ENCODE measurements around the gene RCBTB2. TPM values are rescaled to one million over a fixed set of nuclear protein-coding genes. Genes with fewer than 3 reads are reported as not detected.

Gene RCBTB2
- total RNA-seq, 2 experiments from 2014 or later, result 31.0 to 31.5 TPM

GRCh38 chr13:48493066-48493765 is 39.7 kb downstream of the RCBTB2 start:
- no peak overlapping the region for H3K27ac Mint-ChIP-seq
- H3K27me3 Mint-ChIP-seq (ENCODE audit: low read depth), result no peaks in the 10 kb centered on the region
- H3K4me1 Mint-ChIP-seq (ENCODE audit: low read depth), result peaks cover 62% of the 10 kb centered on the region
- POLR2A ChIA-PET, result interaction anchor here (0.7 to 1.8 kb wide), 13 partner anchors 12 to 189 kb away, joined by 3 to 20 read pairs (median 3); partner anchors contain the start of gene RCBTB2
- ATAC-seq, result peak; percentile 26
- CTCF ChIA-PET, result interaction anchor here (1.1 to 1.8 kb wide), 5 partner anchors 11 to 159 kb away, joined by 3 to 19 read pairs (median 4); no protein-coding TSS in a partner anchor
- H3K36me3 Mint-ChIP-seq (ENCODE audit: low read depth), result peaks cover 14% of the 10 kb centered on the region
- H3K9me3 Mint-ChIP-seq (ENCODE audit: insufficient read depth), result no peaks in the 10 kb centered on the region
- H3K4me3 Mint-ChIP-seq, result no peak overlapping the region
- peak; percentile 55 for DNase-seq

DNA sequence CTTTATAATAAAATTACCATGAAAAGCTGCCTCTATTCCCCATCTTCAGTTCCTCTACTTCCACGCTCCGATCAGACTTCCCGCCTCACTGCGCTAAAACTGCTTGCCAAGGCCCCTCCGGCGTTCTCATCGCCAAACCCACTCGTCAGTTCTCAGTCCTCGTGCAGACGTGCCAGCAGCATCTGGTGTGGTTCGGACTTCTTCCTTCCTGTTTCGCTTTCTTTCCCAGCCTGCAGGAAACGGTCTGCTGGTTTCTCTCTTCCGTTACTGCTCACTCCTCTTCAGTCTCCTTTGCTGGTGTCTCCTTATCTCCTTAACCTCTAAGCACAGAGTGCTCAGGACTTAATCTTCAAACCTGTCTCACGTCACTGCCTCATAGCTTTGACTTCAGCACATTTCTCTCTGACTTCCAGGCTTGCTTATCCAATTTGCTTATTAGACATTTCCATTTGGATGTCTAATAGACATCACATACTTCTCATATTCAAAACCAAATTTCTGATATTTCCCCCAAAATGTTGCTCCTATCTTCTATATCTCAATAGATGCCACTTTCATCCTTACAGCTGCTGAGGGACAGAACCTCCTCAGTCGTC is 40.3 kb downstream of the RCBTB2 start:
- ChIA-PET CTCF (interaction anchor here (0.8 to 1.8 kb wide), 11 partner anchors 12 to 159 kb away, joined by 3 to 19 read pairs (median 4); partner anchors contain the start of genes LPAR6 and RCBTB2), POLR2A (interaction anchor here (0.6 to 1.8 kb wide), 13 partner anchors 13 to 157 kb away, joined by 3 to 20 read pairs (median 3); partner anchors contain the start of gene RCBTB2)
- Mint-ChIP-seq H3K9me3 (ENCODE audit: insufficient read depth) (no peaks in the 10 kb centered on the region), H3K36me3 (ENCODE audit: low read depth) (peaks cover 10% of the 10 kb centered on the region), H3K27ac (no peak overlapping the region), H3K27me3 (ENCODE audit: low read depth) (no peaks in the 10 kb centered on the region), H3K4me3 (no peak overlapping the region), H3K4me1 (ENCODE audit: low read depth) (peaks cover 61% of the 10 kb centered on the region)
- ATAC-seq, result peak; percentile 85
- DNase-seq, result peak; percentile 90

- Mint-ChIP-seq H3K36me3 (ENCODE audit: low read depth) (peaks cover 9% of the 10 kb centered on the region), H3K27me3 (ENCODE audit: low read depth) (no peaks in the 10 kb centered on the region), H3K9me3 (ENCODE audit: insufficient read depth) (peaks cover 4% of the 10 kb centered on the region), H3K4me3 (no peak overlapping the region), H3K27ac (no peak overlapping the region), H3K4me1 (ENCODE audit: low read depth) (peaks cover 61% of the 10 kb centered on the region)
- ChIA-PET POLR2A (interaction anchor here (0.6 to 1.8 kb wide), 11 partner anchors 13 to 156 kb away, joined by 3 to 20 read pairs (median 3); partner anchors contain the start of gene RCBTB2), CTCF (interaction anchor here (0.8 to 1.8 kb wide), 11 partner anchors 12 to 158 kb away, joined by 3 to 19 read pairs (median 4); partner anchors contain the start of genes LPAR6 and RCBTB2)
- ATAC-seq, result peak; percentile 32
- DNase-seq, result peak; percentile 51
Measured at GRCh38 chr13:48492096-48492440, 40.8 kb downstream of the RCBTB2 start.

GRCh38 chr13:48491423-48492095 is 41.3 kb downstream of the RCBTB2 start:
- peaks cover 4% of the 10 kb centered on the region for H3K9me3 Mint-ChIP-seq (ENCODE audit: insufficient read depth)
- ATAC-seq (peak; percentile 22), DNase-seq (no peak)
- H3K36me3 Mint-ChIP-seq (ENCODE audit: low read depth), result peaks cover 9% of the 10 kb centered on the region
- no peak overlapping the region for H3K27ac Mint-ChIP-seq
- ChIA-PET CTCF (interaction anchor here (0.8 to 1.8 kb wide), 10 partner anchors 13 to 90 kb away, joined by 3 to 19 read pairs (median 4); partner anchors contain the start of genes LPAR6 and RCBTB2), POLR2A (interaction anchor here (0.6 to 1.8 kb wide), 8 partner anchors 14 to 156 kb away, joined by 3 to 20 read pairs (median 6); partner anchors contain the start of gene RCBTB2)
- H3K4me1 Mint-ChIP-seq (ENCODE audit: low read depth), result peaks cover 61% of the 10 kb centered on the region
- no peak overlapping the region for H3K4me3 Mint-ChIP-seq
- no peaks in the 10 kb centered on the region for H3K27me3 Mint-ChIP-seq (ENCODE audit: low read depth)

GRCh38 chr13:48490241-48490640 is 42.6 kb downstream of the RCBTB2 start:
- no peak for DNase-seq
- H3K27me3 Mint-ChIP-seq (ENCODE audit: low read depth), result no peaks in the 10 kb centered on the region
- no peak overlapping the region for H3K27ac Mint-ChIP-seq
- ChIA-PET CTCF (interaction anchor here (0.7 to 1.5 kb wide), 2 partner anchors 15 to 279 kb away, joined by 3 read pairs; no protein-coding TSS in a partner anchor), POLR2A (interaction anchor here (1.5 kb wide), 1 partner anchor 42 kb away, joined by 5 read pairs; no protein-coding TSS in a partner anchor)
- peaks cover 58% of the 10 kb centered on the region for H3K4me1 Mint-ChIP-seq (ENCODE audit: low read depth)
- peaks cover 15% of the 10 kb centered on the region for H3K36me3 Mint-ChIP-seq (ENCODE audit: low read depth)
- peaks cover 8% of the 10 kb centered on the region for H3K9me3 Mint-ChIP-seq (ENCODE audit: insufficient read depth)
- no peak overlapping the region for H3K4me3 Mint-ChIP-seq
- ATAC-seq, result no peak

GRCh38 chr13:48489666-48490065 is 43.2 kb downstream of the RCBTB2 start:
- peaks cover 59% of the 10 kb centered on the region for H3K4me1 Mint-ChIP-seq (ENCODE audit: low read depth)
- ATAC-seq, result no peak
- no peak overlapping the region for H3K4me3 Mint-ChIP-seq
- no peaks in the 10 kb centered on the region for H3K27me3 Mint-ChIP-seq (ENCODE audit: low read depth)
- no peak overlapping the region for H3K27ac Mint-ChIP-seq
- CTCF ChIA-PET, result interaction anchor here (0.7 to 1.5 kb wide), 2 partner anchors 14 to 279 kb away, joined by 3 read pairs; no protein-coding TSS in a partner anchor
- H3K36me3 Mint-ChIP-seq (ENCODE audit: low read depth), result peaks cover 21% of the 10 kb centered on the region
- DNase-seq, result no peak
- POLR2A ChIA-PET, result interaction anchor here (1.5 kb wide), 1 partner anchor 43 kb away, joined by 5 read pairs; no protein-coding TSS in a partner anchor
- peaks cover 8% of the 10 kb centered on the region for H3K9me3 Mint-ChIP-seq (ENCODE audit: insufficient read depth)

DNA sequence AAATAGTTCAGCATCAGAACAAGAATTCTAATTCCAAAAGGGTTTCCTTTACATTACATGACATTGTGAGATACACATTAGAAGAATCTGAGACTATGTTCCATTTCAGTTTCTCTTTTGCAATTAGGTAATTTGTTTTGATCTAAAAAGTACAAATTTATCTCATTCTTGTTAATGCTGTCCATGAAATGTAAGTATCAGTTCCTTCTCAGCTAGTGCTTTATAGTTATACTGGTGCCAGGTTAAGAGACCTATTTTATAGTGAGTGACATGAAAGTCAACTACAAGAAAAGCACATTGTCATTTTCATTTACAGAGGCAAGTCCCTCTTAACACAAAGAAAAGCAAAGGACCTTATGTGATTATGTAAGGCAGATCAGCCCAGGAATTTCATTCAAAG is 43.9 kb downstream of the RCBTB2 start:
- Mint-ChIP-seq H3K27me3 (ENCODE audit: low read depth) (no peaks in the 10 kb centered on the region), H3K9me3 (ENCODE audit: insufficient read depth) (peaks cover 8% of the 10 kb centered on the region), H3K4me3 (no peak overlapping the region), H3K27ac (peak overlapping the region; percentile 56), H3K36me3 (ENCODE audit: low read depth) (peaks cover 26% of the 10 kb centered on the region), H3K4me1 (ENCODE audit: low read depth) (peaks cover 55% of the 10 kb centered on the region)
- POLR2A ChIA-PET, result interaction anchor here (1.5 kb wide), 1 partner anchor 43 kb away, joined by 5 read pairs; no protein-coding TSS in a partner anchor
- ATAC-seq, result no peak
- DNase-seq, result no peak
- CTCF ChIA-PET, result interaction anchor here (1.5 kb wide), 1 partner anchor 14 kb away, joined by 3 read pairs; no protein-coding TSS in a partner anchor

DNA sequence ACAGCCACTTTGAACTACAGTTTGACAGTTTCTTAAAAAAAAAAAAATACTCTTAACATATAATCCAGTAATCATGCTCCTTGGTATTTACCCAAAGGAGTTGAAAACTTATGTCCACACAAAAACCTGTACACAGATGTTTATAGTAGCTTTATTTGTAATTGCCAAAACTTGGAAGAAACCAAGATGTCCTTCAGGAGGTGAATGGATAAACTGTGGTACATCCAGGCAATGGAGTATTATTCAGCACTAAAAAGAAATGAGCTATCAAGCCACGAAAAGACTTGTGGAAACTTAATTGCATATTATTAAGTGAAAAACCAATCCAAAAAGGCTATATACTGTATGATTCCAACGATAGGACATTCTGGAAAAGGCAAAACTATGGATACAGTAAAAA is 44.9 kb downstream of the RCBTB2 start:
- Mint-ChIP-seq H3K36me3 (ENCODE audit: low read depth) (peaks cover 34% of the 10 kb centered on the region), H3K27ac (peak overlapping the region; percentile 32), H3K4me3 (no peak overlapping the region), H3K27me3 (ENCODE audit: low read depth) (no peaks in the 10 kb centered on the region), H3K4me1 (ENCODE audit: low read depth) (peaks cover 55% of the 10 kb centered on the region), H3K9me3 (ENCODE audit: insufficient read depth) (peaks cover 8% of the 10 kb centered on the region)
- ATAC-seq (no peak), DNase-seq (no peak)
- CTCF ChIA-PET, result interaction anchor here (1.2 kb wide), 1 partner anchor 28 kb away, joined by 3 read pairs; no protein-coding TSS in a partner anchor
- POLR2A ChIA-PET, result no interaction called here

- CTCF ChIA-PET, result no interaction called here
- Mint-ChIP-seq H3K4me3 (peak overlapping the region; percentile 24), H3K9me3 (ENCODE audit: insufficient read depth) (peaks cover 8% of the 10 kb centered on the region), H3K27me3 (ENCODE audit: low read depth) (no peaks in the 10 kb centered on the region), H3K36me3 (ENCODE audit: low read depth) (peaks cover 44% of the 10 kb centered on the region), H3K27ac (peak overlapping the region; percentile 56), H3K4me1 (ENCODE audit: low read depth) (peaks cover 58% of the 10 kb centered on the region)
- no peak for ATAC-seq
- no peak for DNase-seq
- POLR2A ChIA-PET, result no interaction called here
Measured at GRCh38 chr13:48486836-48487235, 46.0 kb downstream of the RCBTB2 start.

GRCh38 chr13:48486362-48486761 is 46.5 kb downstream of the RCBTB2 start:
- Mint-ChIP-seq H3K4me3 (peak overlapping the region; percentile 6), H3K9me3 (ENCODE audit: insufficient read depth) (peaks cover 8% of the 10 kb centered on the region), H3K27ac (peak overlapping the region; percentile 23), H3K27me3 (ENCODE audit: low read depth) (no peaks in the 10 kb centered on the region), H3K4me1 (ENCODE audit: low read depth) (peaks cover 58% of the 10 kb centered on the region), H3K36me3 (ENCODE audit: low read depth) (peaks cover 46% of the 10 kb centered on the region)
- DNase-seq (no peak), ATAC-seq (no peak)
- ChIA-PET CTCF (no interaction called here), POLR2A (no interaction called here)

GRCh38 chr13:48485432-48485831 is 47.4 kb downstream of the RCBTB2 start:
- POLR2A ChIA-PET, result no interaction called here
- Mint-ChIP-seq H3K36me3 (ENCODE audit: low read depth) (peaks cover 54% of the 10 kb centered on the region), H3K4me1 (ENCODE audit: low read depth) (peaks cover 52% of the 10 kb centered on the region), H3K9me3 (ENCODE audit: insufficient read depth) (peaks cover 8% of the 10 kb centered on the region), H3K4me3 (no peak overlapping the region), H3K27ac (no peak overlapping the region), H3K27me3 (ENCODE audit: low read depth) (no peaks in the 10 kb centered on the region)
- no peak for DNase-seq
- CTCF ChIA-PET, result no interaction called here
- no peak for ATAC-seq

Data from activated CD8-positive, alpha-beta T cell treated with anti-CD3 and anti-CD28 coated beads, Interleukin-2, amount 10 ng/mL, durations not matched to agents 7 days and 5 days (primary cell).